Measurements from ENCODE around the gene CEACAM21. TPM values are rescaled to one million over a fixed set of nuclear protein-coding genes. Genes with fewer than 3 reads are reported as not detected.
A peak's percentile ranks its signal among the peaks of the same experiment; 100 is the strongest.

CEACAM21 gene
- total RNA-seq, 1 donor from 2014 or later = 12.0 TPM

DNA sequence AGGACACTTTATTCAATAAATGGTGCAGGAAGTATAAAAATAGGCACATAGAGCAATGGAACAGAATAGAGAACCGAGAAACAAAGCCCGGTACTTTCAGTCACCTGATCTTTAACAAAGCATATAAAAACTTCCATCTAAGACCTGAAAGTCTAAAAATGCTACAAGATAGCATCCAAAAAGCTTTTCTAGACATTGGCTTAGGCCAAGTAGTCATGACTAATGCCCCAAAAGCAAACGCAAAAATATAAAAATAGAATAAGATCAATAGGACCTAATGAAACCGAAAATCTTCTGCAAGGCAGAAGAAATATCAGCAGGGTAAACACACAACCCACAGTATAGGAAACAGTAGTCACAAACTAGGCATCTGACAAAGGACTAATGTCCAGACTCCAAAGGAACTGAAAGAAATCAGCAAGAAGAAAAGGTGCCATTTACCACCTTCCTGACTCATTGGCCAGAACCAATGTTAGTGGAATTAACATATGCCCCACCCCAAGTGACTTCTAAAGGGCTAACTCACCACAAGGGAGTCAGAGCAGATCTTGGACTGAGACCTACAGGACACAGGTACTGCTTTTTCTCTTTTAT lies 40.8 kb upstream of the CEACAM21 start:
- Mint-ChIP-seq H3K9me3 (peaks cover 9% of the 10 kb centered on the region), H3K27me3 (no peaks in the 10 kb centered on the region), H3K4me1 (peaks cover 80% of the 10 kb centered on the region), H3K4me3 (peak overlapping the region; percentile 73), H3K27ac (peak overlapping the region; percentile 91), H3K36me3 (ENCODE audit: low read depth) (peaks cover 17% of the 10 kb centered on the region)
- ChIA-PET POLR2A (interaction anchor here (1.5 to 3.7 kb wide), 6 partner anchors 9 to 96 kb away, joined by 4 to 17 read pairs (median 6); partner anchors contain the start of gene DMAC2), CTCF (interaction anchor here (1.1 to 7.1 kb wide), 3 partner anchors 13 to 86 kb away, joined by 3 to 93 read pairs (median 5); no protein-coding TSS in a partner anchor)
- peak; percentile 52 for ATAC-seq (ENCODE audit: low read depth)
- no peak for DNase-seq
- intact Hi-C loops (cut with micrococcal nuclease) = loop anchor here (1.0 to 2.0 kb wide), 5 partner anchors 14 to 86 kb away; no protein-coding TSS in a partner anchor
- TF ChIP-seq CTCF (IDR thresholded peaks at IDR 0.05) = no peak

- Mint-ChIP-seq H3K27me3 (no peaks in the 10 kb centered on the region), H3K27ac (peak overlapping the region; percentile 91), H3K36me3 (ENCODE audit: low read depth) (peaks cover 13% of the 10 kb centered on the region), H3K4me1 (peaks cover 66% of the 10 kb centered on the region), H3K9me3 (no peaks in the 10 kb centered on the region), H3K4me3 (peak overlapping the region; percentile 38)
- TF ChIP-seq CTCF (IDR thresholded peaks at IDR 0.05) = no peak
- ChIA-PET POLR2A (interaction anchor here (0.6 kb wide), 1 partner anchor 16 kb away, joined by 3 read pairs; no protein-coding TSS in a partner anchor), CTCF (interaction anchor here (1.8 to 7.3 kb wide), 5 partner anchors 11 to 89 kb away, joined by 6 to 104 read pairs (median 9); partner anchors contain the start of gene CEACAM21)
- no peak for DNase-seq
- ATAC-seq (ENCODE audit: low read depth) = no peak
- intact Hi-C loops (cut with micrococcal nuclease) = no loop called here
Measured at GRCh38 chr19:41537789-41538188, 38.2 kb upstream of the CEACAM21 start.

DNA sequence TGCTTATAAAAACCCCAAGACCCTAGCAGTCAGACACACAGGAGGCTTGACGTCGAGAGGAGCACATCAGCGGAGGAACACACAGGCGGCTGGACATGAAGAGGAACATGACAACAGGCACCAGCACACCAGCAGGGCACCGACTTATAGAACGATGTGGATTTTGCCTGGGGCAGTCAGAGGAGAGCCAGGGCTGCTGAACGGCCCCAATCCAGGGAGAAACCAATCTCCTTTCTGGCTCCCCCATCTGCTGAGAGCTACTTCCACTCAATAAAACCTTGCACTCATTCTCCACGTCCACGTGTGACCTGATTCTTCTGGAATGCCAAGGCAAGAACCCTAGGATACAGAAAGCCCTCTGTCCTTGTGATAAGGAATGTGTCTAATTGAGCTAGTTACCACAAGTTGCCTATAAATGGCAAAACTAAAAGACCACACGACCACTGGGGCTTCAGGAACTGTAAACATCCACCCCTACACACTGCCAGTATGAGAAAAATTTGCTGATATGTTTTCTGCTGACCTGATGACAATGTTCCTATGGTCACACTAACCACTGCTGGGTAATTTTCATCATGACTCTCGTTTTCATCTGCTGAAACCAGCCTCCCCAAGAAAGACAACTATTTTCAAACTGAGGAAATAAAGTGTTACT lies 35.8 kb upstream of the CEACAM21 start:
- ChIA-PET CTCF (interaction anchor here (1.0 to 7.3 kb wide), 5 partner anchors 9 to 91 kb away, joined by 3 to 104 read pairs (median 5); no protein-coding TSS in a partner anchor), POLR2A (interaction anchor here (1.4 to 2.3 kb wide), 2 partner anchors 19 to 24 kb away, joined by 4 to 8 read pairs; no protein-coding TSS in a partner anchor)
- TF ChIP-seq CTCF (IDR thresholded peaks at IDR 0.05) = no peak
- Mint-ChIP-seq H3K27me3 (no peaks in the 10 kb centered on the region), H3K4me3 (no peak overlapping the region), H3K9me3 (no peaks in the 10 kb centered on the region), H3K36me3 (ENCODE audit: low read depth) (peaks cover 13% of the 10 kb centered on the region), H3K27ac (peak overlapping the region; percentile 6), H3K4me1 (peaks cover 59% of the 10 kb centered on the region)
- DNase-seq (no peak), ATAC-seq (ENCODE audit: low read depth) (no peak)
- intact Hi-C loops (cut with micrococcal nuclease) = loop anchor here (10.0 kb wide), 1 partner anchor 345 kb away; the partner anchor contains the start of gene ARHGEF1

DNA sequence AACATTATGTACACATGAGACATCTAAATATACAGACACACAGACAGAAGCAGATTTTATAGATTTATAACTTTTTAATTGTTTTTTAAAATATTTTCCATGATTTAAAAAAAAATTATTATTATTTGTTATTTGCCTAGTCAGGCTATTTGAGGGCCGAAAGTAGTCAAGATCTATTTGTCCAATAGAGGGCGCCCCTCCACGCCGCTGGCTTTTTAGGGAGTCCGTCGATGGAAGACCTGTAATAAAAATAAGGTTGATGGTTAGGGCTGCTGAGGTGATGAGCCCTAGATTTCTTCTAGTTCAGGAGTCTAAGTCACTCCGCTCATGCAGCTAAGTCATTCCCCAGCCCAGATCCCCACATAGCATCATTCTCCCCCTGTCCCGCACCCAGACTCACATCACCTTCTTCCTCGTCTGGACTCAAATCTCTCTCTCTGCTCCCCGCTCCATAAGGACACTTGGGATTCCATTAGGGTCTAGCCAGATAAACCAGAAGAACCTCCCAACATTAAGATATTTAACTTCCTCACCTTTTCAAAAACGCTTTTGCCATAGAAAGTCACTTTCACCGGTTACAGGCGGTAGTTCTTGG lies 33.9 kb upstream of the CEACAM21 start:
- intact Hi-C loops (cut with micrococcal nuclease) = loop anchor here (1.0 to 10.0 kb wide), 6 partner anchors 10 to 343 kb away; partner anchors contain the start of gene ARHGEF1

More for the DNA sequence above, 33.9 kb upstream of the CEACAM21 start:
- no peak for ATAC-seq (ENCODE audit: low read depth)
- H3K27ac Mint-ChIP-seq = peak overlapping the region; percentile 57
- no peak for TF ChIP-seq CTCF (IDR thresholded peaks at IDR 0.05)
- no peaks in the 10 kb centered on the region for H3K9me3 Mint-ChIP-seq
- H3K36me3 Mint-ChIP-seq (ENCODE audit: low read depth) = peaks cover 13% of the 10 kb centered on the region
- no peaks in the 10 kb centered on the region for H3K27me3 Mint-ChIP-seq
- peak; percentile 56 for DNase-seq
- H3K4me1 Mint-ChIP-seq = peaks cover 59% of the 10 kb centered on the region
- CTCF ChIA-PET = interaction anchor here (1.0 to 7.3 kb wide), 11 partner anchors 10 to 102 kb away, joined by 3 to 104 read pairs (median 6); partner anchors contain the start of gene DMAC2
- H3K4me3 Mint-ChIP-seq = peak overlapping the region; percentile 70
- POLR2A ChIA-PET = interaction anchor here (0.6 to 2.3 kb wide), 5 partner anchors 10 to 191 kb away, joined by 3 to 11 read pairs (median 6); no protein-coding TSS in a partner anchor

All from activated B cell treated with CpG ODN at 0.5 μM for 24 hours (primary cell).